GM23248 (cell line): ENCODE results near the gene CDC123.

Experiments
- EZH2 ChIP-seq: fragments of 200-600 bp; sonication (generic); IDR thresholded peaks from 2 replicates; pipeline ENCODE4 v1.6.1; 2018; ENCODE audit warnings: antibody characterized with exemption, mild to moderate bottlenecking; ENCODE audit not compliant: insufficient read depth, poor library complexity, severe bottlenecking
- EZH2phosphoT487 ChIP-seq: fragments of 200-600 bp; sonication (generic); IDR thresholded peaks from 2 replicates; pipeline ENCODE4 v1.6.1; 2018; ENCODE audit warnings: antibody characterized with exemption, moderate library complexity, mild to moderate bottlenecking, low read depth; ENCODE audit not compliant: insufficient read depth

- TF ChIP-seq EZH2: no peak
- no peak for TF ChIP-seq EZH2phosphoT487
Observed at GRCh38 chr10:12160664-12161063, 35.3 kb upstream of the CDC123 start.
